Progenitor cell of endocrine pancreas (in vitro differentiated cells): Measurements from ENCODE around the gene CLDN5. TPM values are rescaled to one million over a fixed set of nuclear protein-coding genes. Genes with fewer than 3 reads are reported as not detected.
"Not testable (repeated sequence)": the region's sequence is repeated elsewhere in the genome, so short reads cannot be mapped to it uniquely, and the experiment has no call there.

ENCODE experiments used
- DNase-seq: peaks from one replicate; pipeline ENCODE4 v3.0.0; 2021; ENCODE audit warnings: low spot score; ENCODE audit not compliant: unreplicated experiment
- H3K27ac Mint-ChIP-seq: 2 replicates; pipeline ENCODE4 v1.8.0; 2021; ENCODE audit warnings: mild to moderate bottlenecking, moderate library complexity, mixed read lengths
- H3K27me3 Mint-ChIP-seq: 2 replicates; pipeline ENCODE4 v1.8.0; 2021; ENCODE audit warnings: mixed read lengths
- H3K36me3 Mint-ChIP-seq: 2 replicates; pipeline ENCODE4 v1.8.0; 2022; ENCODE audit warnings: mixed read lengths; ENCODE audit not compliant: insufficient read depth
- H3K4me1 Mint-ChIP-seq: 2 replicates; pipeline ENCODE4 v1.8.0; 2021; ENCODE audit warnings: low read depth, mixed read lengths
- H3K4me3 Mint-ChIP-seq: 2 replicates; pipeline ENCODE4 v1.8.0; 2021; ENCODE audit warnings: low read depth, mild to moderate bottlenecking, moderate library complexity, mixed read lengths
- H3K9me3 Mint-ChIP-seq: 2 replicates; pipeline ENCODE4 v1.8.0; 2021; ENCODE audit warnings: low read depth, mixed read lengths
- CTCF ChIP-seq: fragments of 200-600 bp; sonication (generic); IDR thresholded peaks from one replicate; pipeline ENCODE4 v1.5.0; 2021; ENCODE audit warnings: antibody characterized with exemption, mild to moderate bottlenecking; ENCODE audit not compliant: unreplicated experiment
- total RNA-seq: library from RNA; stranded (reverse); gene quantifications from 2 replicates; pipeline ENCODE4 v1.2.1, GENCODE V29; 2021

Gene CLDN5
- total RNA-seq, 1 donor from 2014 or later, result not detected

GRCh38 chr22:19536564-19536963 is 12.4 kb upstream of the CLDN5 start:
- H3K9me3 Mint-ChIP-seq, result no peaks in the 10 kb centered on the region
- no peak overlapping the region for H3K27ac Mint-ChIP-seq
- no peak for DNase-seq
- H3K4me1 Mint-ChIP-seq, result no peaks in the 10 kb centered on the region
- no peaks in the 10 kb centered on the region for H3K36me3 Mint-ChIP-seq
- H3K4me3 Mint-ChIP-seq, result no peak overlapping the region
- TF ChIP-seq CTCF, result no peak
- H3K27me3 Mint-ChIP-seq, result peaks cover 11% of the 10 kb centered on the region

DNA sequence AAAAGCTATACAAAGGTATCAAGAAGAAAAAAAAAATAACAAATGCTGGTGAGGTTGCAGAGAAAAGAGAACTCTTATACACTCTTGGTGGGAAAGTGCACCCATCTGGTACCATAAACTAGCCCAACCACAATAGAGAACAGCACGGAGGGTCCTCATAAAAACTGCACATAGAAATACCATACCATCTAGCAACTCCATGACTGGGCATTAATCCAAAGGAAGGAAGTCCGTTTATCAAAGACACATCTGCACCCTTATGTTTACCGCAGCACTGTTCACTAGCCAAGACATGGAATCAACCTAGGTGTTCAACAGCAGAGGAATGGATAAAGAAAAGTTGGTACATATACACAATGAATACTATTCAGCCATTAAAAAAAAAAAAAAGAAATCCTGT is 10.8 kb upstream of the CLDN5 start:
- Mint-ChIP-seq H3K9me3 (no peaks in the 10 kb centered on the region), H3K36me3 (no peaks in the 10 kb centered on the region), H3K27ac (no peak overlapping the region), H3K4me1 (no peaks in the 10 kb centered on the region), H3K27me3 (peaks cover 9% of the 10 kb centered on the region), H3K4me3 (no peak overlapping the region)
- TF ChIP-seq CTCF, result no peak
- no peak for DNase-seq

GRCh38 chr22:19533857-19534256 is 9.6 kb upstream of the CLDN5 start:
- H3K27me3 Mint-ChIP-seq, result peaks cover 9% of the 10 kb centered on the region
- DNase-seq, result no peak
- H3K9me3 Mint-ChIP-seq, result no peaks in the 10 kb centered on the region
- H3K27ac Mint-ChIP-seq, result no peak overlapping the region
- no peaks in the 10 kb centered on the region for H3K4me1 Mint-ChIP-seq
- H3K4me3 Mint-ChIP-seq, result no peak overlapping the region
- TF ChIP-seq CTCF, result no peak
- H3K36me3 Mint-ChIP-seq, result no peaks in the 10 kb centered on the region

- H3K27ac Mint-ChIP-seq, result no peak overlapping the region
- no peaks in the 10 kb centered on the region for H3K36me3 Mint-ChIP-seq
- peaks cover 9% of the 10 kb centered on the region for H3K27me3 Mint-ChIP-seq
- TF ChIP-seq CTCF, result no peak
- H3K9me3 Mint-ChIP-seq, result no peaks in the 10 kb centered on the region
- DNase-seq, result no peak
- H3K4me1 Mint-ChIP-seq, result no peaks in the 10 kb centered on the region
- no peak overlapping the region for H3K4me3 Mint-ChIP-seq
Measured at GRCh38 chr22:19533049-19533626, 8.9 kb upstream of the CLDN5 start.

DNA sequence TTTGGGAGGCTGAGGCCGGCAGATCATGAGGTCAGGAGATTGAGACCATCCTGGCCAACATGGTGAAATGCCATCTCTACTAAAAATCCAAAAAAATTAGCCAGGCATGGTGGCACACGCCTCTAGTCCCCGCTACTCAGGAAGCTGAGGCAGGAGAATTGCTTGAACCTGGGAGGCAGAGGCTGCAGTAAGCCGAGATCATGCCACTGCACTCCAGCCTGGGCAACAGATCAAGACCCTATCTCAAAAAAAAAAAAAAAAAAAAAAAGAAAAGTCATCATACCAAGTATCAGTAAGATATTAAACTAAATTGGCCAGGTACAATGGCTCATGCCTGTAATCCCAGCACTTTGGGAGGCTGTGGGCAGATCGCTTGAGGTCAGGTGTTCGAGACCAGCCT is 7.1 kb upstream of the CLDN5 start:
- H3K36me3 Mint-ChIP-seq, H3K9me3 Mint-ChIP-seq, H3K27ac Mint-ChIP-seq: not testable (repeated sequence)

DNA sequence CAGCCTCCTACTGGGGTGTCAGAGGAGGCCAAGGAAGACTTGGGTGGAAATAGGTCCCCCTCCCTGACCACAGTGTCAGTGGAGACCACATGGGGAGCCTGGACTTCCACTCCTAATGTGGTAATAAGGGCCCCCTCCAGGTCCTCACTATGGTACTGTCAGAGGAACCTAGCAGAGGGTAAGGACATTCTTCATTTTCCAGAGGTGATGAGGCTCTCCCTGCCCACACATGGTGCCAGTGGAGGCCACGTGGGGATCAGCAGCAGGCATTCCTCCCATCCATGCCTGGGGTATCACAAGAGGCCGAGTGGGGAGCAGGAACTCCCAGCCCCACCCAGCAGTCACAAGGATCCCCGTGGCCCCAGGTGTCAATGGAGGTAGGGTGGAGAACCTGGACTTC is 6.5 kb upstream of the CLDN5 start:
- Mint-ChIP-seq H3K4me3 (no peak overlapping the region), H3K27me3 (peaks cover 28% of the 10 kb centered on the region), H3K9me3 (no peaks in the 10 kb centered on the region), H3K4me1 (no peaks in the 10 kb centered on the region), H3K27ac (no peak overlapping the region), H3K36me3 (no peaks in the 10 kb centered on the region)
- no peak for DNase-seq
- TF ChIP-seq CTCF, result no peak

More for the DNA sequence above, 7.1 kb upstream of the CLDN5 start:
- H3K4me3 Mint-ChIP-seq, DNase-seq, H3K4me1 Mint-ChIP-seq: not testable (repeated sequence)
- peaks cover 22% of the 10 kb centered on the region for H3K27me3 Mint-ChIP-seq
